CD4-positive, CD25-positive, alpha-beta regulatory T cell (primary cell): Measurements from ENCODE around the gene DOCK3. TPM values are rescaled to one million over a fixed set of nuclear protein-coding genes. Genes with fewer than 3 reads are reported as not detected.

Experiments used
- ATAC-seq, 2 donors: fragments of 150-1000 bp; cut with Tn5 transposase; one replicate each; pipeline ENCODE4 v1.10.0; 2021; ENCODE audit warnings: low read depth in 2 of 2, moderate number of reproducible peaks in 2 of 2, moderate library complexity in 1 of 2
- DNase-seq, 3 donors: peaks; one replicate each; pipeline versions ENCODE4 v3.0.0 to v3.0.0-alpha.2; 2012 to 2022; ENCODE audit warnings: mixed read lengths in 1 of 3
- H3K27ac ChIP-seq: one replicate; pipeline ENCODE4 v1.7.0; 2013; ENCODE audit warnings: mild to moderate bottlenecking, low read length; ENCODE audit not compliant: insufficient read depth, poor library complexity, severe bottlenecking
- H3K27me3 ChIP-seq: one replicate; pipeline ENCODE4 v1.7.0; 2013; ENCODE audit warnings: low read length; ENCODE audit not compliant: control insufficient read depth, insufficient read depth
- H3K36me3 ChIP-seq: one replicate; pipeline ENCODE4 v1.7.0; 2013; ENCODE audit warnings: mild to moderate bottlenecking, low read length, moderate library complexity; ENCODE audit not compliant: control insufficient read depth, insufficient read depth
- H3K4me1 ChIP-seq: 2 replicates; pipeline ENCODE4 v1.7.0; 2013; ENCODE audit warnings: mild to moderate bottlenecking, low read length; ENCODE audit not compliant: insufficient read depth, control insufficient read depth, poor library complexity, severe bottlenecking
- H3K4me3 ChIP-seq: one replicate; pipeline ENCODE4 v1.7.0; 2013; ENCODE audit warnings: low read depth, mild to moderate bottlenecking, low read length, moderate library complexity
- H3K9me3 ChIP-seq, 2 experiments: 1 replicate in 1 of 2; 2 replicates in 1 of 2; pipeline ENCODE4 v1.7.0; 2013; ENCODE audit warnings: low read length in 2 of 2, mild to moderate bottlenecking in 1 of 2, moderate library complexity in 1 of 2; ENCODE audit not compliant: control insufficient read depth in 2 of 2
- H3K27ac Mint-ChIP-seq, 3 donors: one replicate each; pipeline ENCODE4 v1.8.0; 2020 to 2022; ENCODE audit warnings: mild to moderate bottlenecking in 3 of 3, mixed read lengths in 3 of 3, moderate library complexity in 2 of 3
- H3K27me3 Mint-ChIP-seq: one replicate; pipeline ENCODE4 v1.8.0; 2022; ENCODE audit warnings: mild to moderate bottlenecking, mixed read lengths
- H3K36me3 Mint-ChIP-seq: one replicate; pipeline ENCODE4 v1.8.0; 2020; ENCODE audit warnings: mixed read lengths
- H3K4me1 Mint-ChIP-seq, 4 donors: one replicate each; pipeline ENCODE4 v1.8.0; 2020 to 2022; ENCODE audit warnings: mixed read lengths in 4 of 4, mild to moderate bottlenecking in 1 of 4
- H3K4me3 Mint-ChIP-seq, 4 donors: one replicate each; pipeline ENCODE4 v1.8.0; 2020 to 2022; ENCODE audit warnings: mild to moderate bottlenecking in 4 of 4, mixed read lengths in 4 of 4, moderate library complexity in 3 of 4
- H3K9me3 Mint-ChIP-seq, 7 donors: one replicate each; pipeline ENCODE4 v1.8.0; 2020 to 2022; ENCODE audit warnings: mixed read lengths in 7 of 7, mild to moderate bottlenecking in 3 of 7, moderate library complexity in 2 of 7
- polyA plus RNA-seq, 4 donors: library from polyadenylated mRNA; unstranded; fragments of 300-500 nt; fragmentation: Illumina TruSeq; gene quantifications; one replicate each; pipeline ENCODE4 v1.2.3, GENCODE V29; 2021
- total RNA-seq: library from RNA; stranded (reverse); gene quantifications from one replicate; pipeline ENCODE4 v1.2.3, GENCODE V29; 2022

Gene DOCK3
- total and polyA plus RNA-seq, 5 donors from 2014 or later: 0.03 to 0.35 (median 0.08) TPM

- ATAC-seq (no peak), DNase-seq (no peak)
- Mint-ChIP-seq H3K36me3 (peaks cover 4% of the 10 kb centered on the region), H3K27ac (no peak overlapping the region), H3K4me1 (no peaks in the 10 kb centered on the region), H3K27me3 (peaks cover 10% of the 10 kb centered on the region), H3K4me3 (no peak overlapping the region), H3K9me3 (no peaks in the 10 kb centered on the region)
- H3K9me3 ChIP-seq: no peaks in the 10 kb centered on the region
- no peaks in the 10 kb centered on the region for H3K27me3 ChIP-seq
- no peaks in the 10 kb centered on the region for H3K36me3 ChIP-seq
- H3K4me3 ChIP-seq: no peak overlapping the region
- no peak overlapping the region for H3K27ac ChIP-seq
- no peaks in the 10 kb centered on the region for H3K4me1 ChIP-seq
These were observed 662.9 kb downstream of the DOCK3 start for GRCh38 chr3:51337666-51338065.

GRCh38 chr3:51338632-51339031 is 663.9 kb downstream of the DOCK3 start:
- no peaks in the 10 kb centered on the region for H3K9me3 ChIP-seq
- H3K27ac ChIP-seq: no peak overlapping the region
- H3K36me3 ChIP-seq: no peaks in the 10 kb centered on the region
- peaks cover 10% of the 10 kb centered on the region for H3K27me3 Mint-ChIP-seq
- no peaks in the 10 kb centered on the region for H3K4me1 ChIP-seq
- peaks cover 0 to 3% (median 0%) of the 10 kb centered on the region in 7 donors for H3K9me3 Mint-ChIP-seq
- H3K4me3 ChIP-seq: no peak overlapping the region
- H3K4me1 Mint-ChIP-seq: no peaks in the 10 kb centered on the region
- H3K4me3 Mint-ChIP-seq: no peak overlapping the region
- H3K27me3 ChIP-seq: no peaks in the 10 kb centered on the region
- H3K36me3 Mint-ChIP-seq: peaks cover 4% of the 10 kb centered on the region
- ATAC-seq: no peak
- DNase-seq: no peak
- no peak overlapping the region for H3K27ac Mint-ChIP-seq

- Mint-ChIP-seq H3K27ac (no peak overlapping the region), H3K9me3 (peaks cover 0 to 3% (median 0%) of the 10 kb centered on the region in 7 donors), H3K4me1 (no peaks in the 10 kb centered on the region), H3K4me3 (no peak overlapping the region), H3K36me3 (peaks cover 4% of the 10 kb centered on the region), H3K27me3 (peaks cover 10% of the 10 kb centered on the region)
- H3K27me3 ChIP-seq: no peaks in the 10 kb centered on the region
- no peak overlapping the region for H3K27ac ChIP-seq
- ATAC-seq (no peak), DNase-seq (no peak)
- H3K36me3 ChIP-seq: no peaks in the 10 kb centered on the region
- no peaks in the 10 kb centered on the region for H3K4me1 ChIP-seq
- no peaks in the 10 kb centered on the region for H3K9me3 ChIP-seq
- H3K4me3 ChIP-seq: no peak overlapping the region
These were observed 665.5 kb downstream of the DOCK3 start for GRCh38 chr3:51340013-51340829.

- H3K27me3 ChIP-seq: no peaks in the 10 kb centered on the region
- ATAC-seq (no peak), DNase-seq (no peak)
- H3K9me3 ChIP-seq: no peaks in the 10 kb centered on the region
- H3K4me3 ChIP-seq: no peak overlapping the region
- Mint-ChIP-seq H3K9me3 (peaks cover 0 to 3% (median 0%) of the 10 kb centered on the region in 7 donors), H3K27ac (no peak overlapping the region), H3K4me3 (no peak overlapping the region), H3K4me1 (no peaks in the 10 kb centered on the region), H3K27me3 (peaks cover 10% of the 10 kb centered on the region), H3K36me3 (peaks cover 4% of the 10 kb centered on the region)
- H3K36me3 ChIP-seq: no peaks in the 10 kb centered on the region
- H3K4me1 ChIP-seq: no peaks in the 10 kb centered on the region
- H3K27ac ChIP-seq: no peak overlapping the region
These were observed 666.4 kb downstream of the DOCK3 start for GRCh38 chr3:51340989-51341636.

- Mint-ChIP-seq H3K4me1 (no peaks in the 10 kb centered on the region), H3K27me3 (no peaks in the 10 kb centered on the region), H3K27ac (no peak overlapping the region), H3K4me3 (no peak overlapping the region), H3K9me3 (peaks cover 0 to 3% (median 0%) of the 10 kb centered on the region in 7 donors), H3K36me3 (peaks cover 2% of the 10 kb centered on the region)
- no peak for DNase-seq
- Histone ChIP-seq H3K4me1 (no peaks in the 10 kb centered on the region), H3K4me3 (no peak overlapping the region), H3K27me3 (no peaks in the 10 kb centered on the region), H3K27ac (no peak overlapping the region), H3K36me3 (no peaks in the 10 kb centered on the region), H3K9me3 (no peaks in the 10 kb centered on the region)
- ATAC-seq: no peak
These were observed 669.4 kb downstream of the DOCK3 start for GRCh38 chr3:51343918-51344687.

GRCh38 chr3:51350751-51351150 is 676.0 kb downstream of the DOCK3 start:
- H3K36me3 Mint-ChIP-seq: no peaks in the 10 kb centered on the region
- no peaks in the 10 kb centered on the region for H3K27me3 ChIP-seq
- peaks cover 0 to 2% (median 0%) of the 10 kb centered on the region in 7 donors for H3K9me3 Mint-ChIP-seq
- no peak overlapping the region for H3K4me3 ChIP-seq
- peak overlapping the region in 1 of 3 donors; percentile 22 for H3K27ac Mint-ChIP-seq
- H3K4me3 Mint-ChIP-seq: no peak overlapping the region
- H3K9me3 ChIP-seq: no peaks in the 10 kb centered on the region
- no peaks in the 10 kb centered on the region for H3K36me3 ChIP-seq
- no peak for DNase-seq
- H3K4me1 Mint-ChIP-seq: no peaks in the 10 kb centered on the region
- ATAC-seq: no peak
- no peaks in the 10 kb centered on the region for H3K4me1 ChIP-seq
- no peak overlapping the region for H3K27ac ChIP-seq
- peaks cover 5% of the 10 kb centered on the region for H3K27me3 Mint-ChIP-seq

- DNase-seq: no peak
- Histone ChIP-seq H3K27ac (no peak overlapping the region), H3K4me1 (no peaks in the 10 kb centered on the region), H3K27me3 (no peaks in the 10 kb centered on the region), H3K4me3 (no peak overlapping the region), H3K36me3 (no peaks in the 10 kb centered on the region), H3K9me3 (no peaks in the 10 kb centered on the region)
- H3K4me3 Mint-ChIP-seq: no peak overlapping the region
- no peak overlapping the region for H3K27ac Mint-ChIP-seq
- H3K9me3 Mint-ChIP-seq: peaks cover 0 to 2% (median 0%) of the 10 kb centered on the region in 7 donors
- no peak for ATAC-seq
- H3K27me3 Mint-ChIP-seq: peaks cover 5% of the 10 kb centered on the region
- H3K4me1 Mint-ChIP-seq: no peaks in the 10 kb centered on the region
- H3K36me3 Mint-ChIP-seq: no peaks in the 10 kb centered on the region
These were observed 678.4 kb downstream of the DOCK3 start for GRCh38 chr3:51353131-51353530.
